HepG2 (cell line): ENCODE results near the gene SRP14. TPM values are rescaled to one million over a fixed set of nuclear protein-coding genes. Genes with fewer than 3 reads are reported as not detected.

Experiments used
- ATAC-seq: fragments of 200-7000 bp; cut with Tn5 transposase; 3 replicates; pipeline ENCODE4 v1.9.1; 2020; ENCODE audit warnings: mild to moderate bottlenecking, moderate library complexity
- BruUV-seq: library from RNA; stranded (reverse); fragments of 400-500 nt; replicated peaks from 2 replicates; lab custom pipeline; 2021; lab: Mats Ljungman, UMichigan
- CTCF ChIA-PET: fragments of 300-600 bp; formaldehyde crosslinking; extraction: SDS; loops from one replicate; lab custom pipeline; 2021; ENCODE audit warnings: low total read pairs, inconsistent platforms, low intra/inter-chr PET ratio; lab: Yijun Ruan, JAX
- POLR2A ChIA-PET: fragments of 350-600 bp; sonication (Branson Sonifier 250); formaldehyde crosslinking; loops from one replicate; lab custom pipeline; 2020; ENCODE audit warnings: antibody characterized with exemption, inconsistent platforms; lab: Yijun Ruan, JAX
- DNase-seq: peaks from one replicate; pipeline ENCODE4 v3.0.0-alpha.2; 2015; ENCODE audit warnings: low spot score
- FAIRE-seq: peaks from 3 replicates; lab custom pipeline; 2011; peaks lifted over from hg19 to GRCh38; lab: Jason Lieb, UNC
- H2AFZ ChIP-seq: one replicate; pipeline ENCODE4 v1.6.1; 2011; ENCODE audit warnings: low read length, inconsistent platforms
- H3K27ac ChIP-seq: fragments of 300-600 bp; 3 replicates; pipeline ENCODE4 v1.8.0; 2011; ENCODE audit warnings: mixed run types, mild to moderate bottlenecking, mixed read lengths, low read length, inconsistent platforms; ENCODE audit not compliant: insufficient read depth; ENCODE audit errors: extremely low read length
- H3K27me3 ChIP-seq, 2 experiments: fragments of 200-600 bp in 1 of 2; 2 replicates in 1 of 2; 3 replicates in 1 of 2; pipeline versions ENCODE4 v1.6.0 to v1.8.0; 2011; ENCODE audit warnings: low read length in 2 of 2, mild to moderate bottlenecking in 2 of 2, moderate library complexity in 2 of 2, inconsistent platforms in 1 of 2; ENCODE audit not compliant: insufficient read depth in 2 of 2, control insufficient read depth in 1 of 2
- H3K36me3 ChIP-seq, 2 experiments: fragments of 200-600 bp in 1 of 2; replicated peaks in 1 of 2; 2 replicates in 1 of 2; 3 replicates in 1 of 2; pipeline versions ENCODE4 v1.5.1 to v1.8.0; 2011; ENCODE audit warnings: low read length in 2 of 2, inconsistent platforms in 1 of 2; ENCODE audit not compliant: insufficient read depth in 2 of 2, control insufficient read depth in 1 of 2
- H3K4me1 ChIP-seq: 2 replicates; pipeline ENCODE4 v1.5.1; 2012; ENCODE audit warnings: low read length, inconsistent platforms; ENCODE audit not compliant: insufficient read depth
- H3K4me2 ChIP-seq: 2 replicates; pipeline ENCODE4 v1.6.0; 2011; ENCODE audit warnings: low read depth, low read length, inconsistent platforms
- H3K4me3 ChIP-seq, 3 experiments: fragments of 200-600 bp in 1 of 3; sonication (generic), shearing (Covaris generic) in 1 of 3; replicated peaks in 1 of 3; 2 replicates each; pipeline ENCODE4 v1.5.1; 2011 to 2016; ENCODE audit warnings: low read length in 3 of 3, inconsistent platforms in 2 of 3, low read depth in 2 of 3, mild to moderate bottlenecking in 2 of 3, control low read depth in 1 of 3, mixed read lengths in 1 of 3; ENCODE audit not compliant: insufficient read depth in 1 of 3
- H3K79me2 ChIP-seq: one replicate; pipeline ENCODE4 v1.6.1; 2011; ENCODE audit warnings: low read length, inconsistent platforms; ENCODE audit not compliant: insufficient read depth
- H3K9ac ChIP-seq: 2 replicates; pipeline ENCODE4 v1.6.0; 2011; ENCODE audit warnings: mild to moderate bottlenecking, low read depth, low read length, inconsistent platforms; ENCODE audit not compliant: insufficient read depth
- H3K9me3 ChIP-seq: 2 replicates; pipeline ENCODE4 v1.5.1; 2012; ENCODE audit warnings: mild to moderate bottlenecking, low read length
- H4K20me1 ChIP-seq: 2 replicates; pipeline ENCODE4 v1.6.0; 2011; ENCODE audit warnings: inconsistent platforms, mild to moderate bottlenecking, low read length, moderate library complexity; ENCODE audit not compliant: insufficient read depth
- CCAR2 ChIP-seq: fragments of 200-400 bp; formaldehyde crosslinking; optimal IDR thresholded peaks from 2 replicates; pipeline ENCODE3; 2018; ENCODE audit warnings: low read depth, mild to moderate bottlenecking, low read length, moderate library complexity
- NR2F2 ChIP-seq: IDR thresholded peaks from 2 replicates; pipeline ENCODE4 v1.6.1; 2012; ENCODE audit warnings: low read depth, inconsistent platforms, borderline replicate concordance
- SUZ12 ChIP-seq: fragments of 150-350 bp; IDR thresholded peaks from 2 replicates; pipeline ENCODE4 v1.6.1; 2014; ENCODE audit warnings: low read depth, low read length
- TERF1 ChIP-seq: sonication (generic); formaldehyde crosslinking; IDR thresholded peaks from 2 replicates; pipeline ENCODE4 v1.8.0; 2022; ENCODE audit warnings: mild to moderate bottlenecking, missing genetic modification reagents, moderate library complexity
- ZFYVE20 ChIP-seq: sonication (generic); formaldehyde crosslinking; IDR thresholded peaks from 2 replicates; pipeline ENCODE4 v1.8.0; 2023; ENCODE audit warnings: low read depth, mild to moderate bottlenecking, moderate library complexity, missing genetic modification reagents, borderline replicate concordance
- ZNF678 ChIP-seq: sonication (generic); formaldehyde crosslinking; IDR thresholded peaks from 2 replicates; pipeline ENCODE4 v1.4.0; 2020; ENCODE audit warnings: mild to moderate bottlenecking, missing genetic modification reagents
- ZNF792 ChIP-seq: IDR thresholded peaks from 2 replicates; pipeline ENCODE4 v1.6.1; 2016
- ZNF883 ChIP-seq: sonication (generic); formaldehyde crosslinking; IDR thresholded peaks from 2 replicates; pipeline ENCODE4 v1.5.1; 2020; ENCODE audit warnings: mild to moderate bottlenecking, missing genetic modification reagents; ENCODE audit errors: not compliant biosample characterization
- WGBS: methylation state at CpG from one replicate; pipeline ENCODE4 v1.1.6; 2017; ENCODE audit warnings: low lambda C conversion rate; 5-methylcytosine and 5-hydroxymethylcytosine counted together
- in situ Hi-C: cut with HindIII; loops from 2 replicates; pipeline ENCODE4 v1.10.0; 2017; ENCODE audit warnings: low pct_unique_long_range_greater_than_20kb; ENCODE audit not compliant: extremely low pct_ligation_motif_present
- intact Hi-C: fragments of 100-400 bp; cut with micrococcal nuclease; formaldehyde crosslinking; loops from one replicate; pipeline ENCODE4 v1.10.0; 2022; ENCODE audit not compliant: unreplicated experiment
- polyA plus RNA-seq, 8 experiments: library from polyadenylated mRNA; depleted of rRNA in 3 of 8; stranded (reverse) in 7 of 8; unstranded in 1 of 8; fragments of >200 nt; fragmentation: Illumina TruSeq in 4 of 8; extraction: Trizol in 4 of 8; gene quantifications; 2 replicates each; pipeline versions ENCODE4 v1.2.1 to v1.2.3, GENCODE V29; 2011 to 2016; ENCODE audit warnings: low read depth in 4 of 8, missing spikeins in 1 of 8, mixed read lengths in 1 of 8; ENCODE audit not compliant: insufficient read depth in 1 of 8
- total RNA-seq, 5 experiments: library from RNA; depleted of rRNA; stranded (reverse); fragments of >200 nt; fragmentation: Illumina TruSeq; extraction: Trizol; gene quantifications; 2 replicates each; pipeline ENCODE4 v1.2.3, GENCODE V29; 2016; ENCODE audit warnings: low read depth in 1 of 5

SRP14 gene
- total and polyA plus RNA-seq, 2 of the 13 experiments (the other 11 are each of a cell fraction or from before 2014, with no cell fraction given): 208 to 356 TPM

DNA sequence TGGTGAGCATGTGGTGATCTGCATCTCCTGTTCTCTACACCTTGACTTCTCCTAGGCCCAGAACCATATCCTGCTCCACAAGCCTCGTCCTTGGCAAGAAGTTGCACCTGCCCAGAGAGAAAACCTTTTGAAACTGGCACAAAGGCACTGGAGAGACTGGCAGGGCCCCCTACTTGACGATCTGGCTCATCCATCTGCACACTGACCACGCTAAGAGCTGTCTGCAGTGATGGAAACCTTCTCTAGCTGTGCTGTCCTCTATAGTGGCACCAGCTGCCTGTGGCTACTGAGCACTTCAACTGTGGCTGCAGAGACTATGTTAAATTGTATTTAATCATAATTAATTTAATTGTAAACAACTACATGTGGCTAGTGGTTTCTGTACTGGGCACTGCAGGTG, 26.2 kb upstream of the SRP14 start:
- CTCF ChIA-PET: no interaction called here
- H3K9me3 ChIP-seq: no peaks in the 10 kb centered on the region
- H3K4me2 ChIP-seq: no peak overlapping the region
- WGBS: 100% methylated on average over 1 of the region's 3 CpGs
- POLR2A ChIA-PET: interaction anchor here (1.4 kb wide), 2 partner anchors 12 to 17 kb away, joined by 4 to 6 read pairs; no protein-coding TSS in a partner anchor
- H2AFZ ChIP-seq: no peak overlapping the region
- DNase-seq (no peak), ATAC-seq (no peak), FAIRE-seq (no peak)
- no peaks in the 10 kb centered on the region for H3K79me2 ChIP-seq
- peaks cover 49% of the 10 kb centered on the region for H3K4me1 ChIP-seq
- TF ChIP-seq ZNF792 (CRISPR knock-in tag): no peak
- no peak for TF ChIP-seq ZFYVE20 (CRISPR knock-in tag)
- no peak for TF ChIP-seq NR2F2
- TF ChIP-seq ZNF883: no peak
- no peak for TF ChIP-seq CCAR2
- TF ChIP-seq SUZ12: no peak
- TF ChIP-seq TERF1 (CRISPR knock-in tag): no peak
- TF ChIP-seq ZNF678: no peak
- no peaks in the 10 kb centered on the region for H3K27me3 ChIP-seq
- H3K4me3 ChIP-seq: no peak overlapping the region
- intact Hi-C loops: loop anchor here (5.0 kb wide), 1 partner anchor 42 kb away; the partner anchor contains the start of gene BMF
- H3K36me3 ChIP-seq: no peaks in the 10 kb centered on the region
- no peak overlapping the region for H3K9ac ChIP-seq
- in situ Hi-C loops: no loop called here
- no TSS peak for BruUV-seq
- no peak overlapping the region for H3K27ac ChIP-seq
- no peaks in the 10 kb centered on the region for H4K20me1 ChIP-seq
